GM18861 (cell line): ENCODE results near the gene TNFAIP8L3.

Experiments used
- ATAC-seq: cut with Tn5 transposase; IDR thresholded peaks from one replicate; pipeline ENCODE4 v1.9.1; 2021; ENCODE audit not compliant: unreplicated experiment

The TNFAIP8L3 gene

DNA sequence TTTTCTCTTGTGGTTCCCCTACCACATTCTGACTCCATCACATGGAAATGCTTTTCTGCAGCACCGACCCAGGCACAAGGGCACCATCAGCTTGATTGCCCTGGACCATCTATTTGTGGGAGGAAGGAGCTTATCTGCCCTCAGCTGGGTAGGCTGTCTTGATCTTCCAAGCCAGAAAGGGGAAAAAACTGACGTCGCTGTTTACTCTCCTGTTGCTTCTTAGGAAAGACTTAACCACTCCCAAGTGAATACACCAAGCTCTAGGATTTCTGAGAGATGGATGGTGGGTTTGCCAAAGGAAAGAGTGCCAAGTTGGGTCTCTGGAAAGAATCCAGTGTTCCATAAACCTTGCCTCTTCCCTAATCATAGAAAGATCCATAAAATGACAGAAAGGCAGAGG, 4.0 kb downstream of the TNFAIP8L3 start:
- ATAC-seq, result no peak

DNA sequence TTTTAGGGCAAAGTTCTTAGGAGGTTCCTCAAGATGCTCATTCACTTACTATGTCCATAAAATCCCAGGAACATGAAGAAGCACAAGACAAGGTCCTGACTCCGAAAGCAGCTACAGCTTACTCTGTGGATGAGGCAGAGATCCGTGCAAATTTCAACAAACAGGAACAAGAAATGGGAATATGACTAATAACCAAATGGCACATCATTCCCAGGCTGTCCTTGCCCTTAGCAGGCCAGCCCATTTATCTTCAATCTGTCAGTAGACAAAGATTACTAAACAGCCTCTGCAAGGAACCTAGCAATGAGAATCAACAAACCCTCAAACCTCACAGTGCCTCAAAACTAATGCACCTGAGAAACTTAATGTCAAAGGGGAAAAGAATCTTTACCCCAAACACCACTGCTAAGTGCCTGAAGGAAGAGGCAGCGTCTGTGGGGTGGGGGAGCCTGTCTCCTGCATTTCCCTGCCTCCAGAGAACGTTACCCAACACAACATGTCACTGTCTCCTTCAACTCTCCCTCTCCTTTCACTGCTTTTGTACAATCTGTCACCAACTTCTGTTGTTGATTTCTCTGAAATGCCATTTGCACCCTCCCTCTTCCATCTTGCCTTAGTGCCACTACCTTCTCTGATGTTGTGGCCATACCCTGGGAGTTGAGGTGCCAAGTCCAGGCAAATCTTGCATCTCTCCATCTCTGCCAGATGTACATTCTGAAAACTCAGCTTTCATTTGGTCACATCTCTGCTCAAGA, 4.8 kb downstream of the TNFAIP8L3 start:
- ATAC-seq, result no peak

DNA sequence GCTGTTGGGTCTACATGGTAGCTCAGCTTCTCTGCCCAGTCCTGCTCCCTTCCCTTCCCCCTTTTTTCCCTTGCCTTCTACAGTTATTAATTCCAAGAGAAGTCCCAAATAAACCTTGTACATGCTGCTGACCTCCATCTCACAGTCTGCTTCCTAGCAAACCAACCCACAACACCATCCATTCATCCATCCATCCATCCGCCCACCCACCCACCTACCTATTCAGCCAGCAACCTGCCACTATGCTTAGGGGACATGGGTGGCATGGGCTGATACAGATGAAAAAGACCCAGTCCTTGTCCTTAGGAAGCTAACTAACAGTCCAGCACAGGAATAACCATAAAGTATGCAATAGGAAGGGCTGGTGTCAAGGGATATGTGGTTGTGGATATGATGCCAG, 5.7 kb downstream of the TNFAIP8L3 start:
- no peak for ATAC-seq

DNA sequence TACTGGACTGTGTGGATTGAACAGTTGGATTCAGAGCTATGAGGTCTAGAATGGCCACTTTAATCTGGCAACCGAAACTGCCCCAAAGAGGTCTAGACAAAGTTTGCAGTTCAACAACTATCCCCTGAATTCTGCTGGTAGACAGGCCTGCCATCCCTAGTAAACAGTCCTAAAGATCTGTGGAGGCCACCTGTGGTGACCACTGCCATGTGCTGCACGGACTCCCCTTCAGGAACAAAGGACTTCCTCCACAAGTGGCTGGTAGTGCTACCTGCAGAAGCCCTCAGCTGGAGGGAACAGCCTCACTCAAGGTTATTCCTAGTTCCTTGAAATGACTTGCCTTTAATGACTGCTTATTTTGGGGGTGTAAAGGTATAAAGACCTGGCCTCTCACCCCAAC, 6.1 kb downstream of the TNFAIP8L3 start:
- no peak for ATAC-seq

DNA sequence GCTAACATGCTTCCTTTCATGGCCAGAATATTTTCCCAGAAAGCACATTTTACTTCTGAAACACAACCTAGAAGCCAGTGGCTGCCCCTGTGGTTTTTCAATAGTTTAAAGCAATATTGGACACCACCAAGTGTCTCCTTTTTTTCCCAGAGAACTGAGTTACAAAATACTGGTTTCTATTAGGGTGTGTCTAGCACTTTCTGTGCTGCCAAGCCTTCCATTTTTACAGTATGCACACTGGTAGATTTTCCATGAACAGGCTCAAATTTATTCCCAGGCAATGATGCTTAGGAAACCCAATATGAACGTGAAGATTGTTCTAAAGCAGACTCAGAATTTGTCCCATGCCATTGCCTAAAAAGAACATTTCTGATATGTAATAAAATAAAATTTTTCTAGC, 7.2 kb downstream of the TNFAIP8L3 start:
- ATAC-seq, result no peak

DNA sequence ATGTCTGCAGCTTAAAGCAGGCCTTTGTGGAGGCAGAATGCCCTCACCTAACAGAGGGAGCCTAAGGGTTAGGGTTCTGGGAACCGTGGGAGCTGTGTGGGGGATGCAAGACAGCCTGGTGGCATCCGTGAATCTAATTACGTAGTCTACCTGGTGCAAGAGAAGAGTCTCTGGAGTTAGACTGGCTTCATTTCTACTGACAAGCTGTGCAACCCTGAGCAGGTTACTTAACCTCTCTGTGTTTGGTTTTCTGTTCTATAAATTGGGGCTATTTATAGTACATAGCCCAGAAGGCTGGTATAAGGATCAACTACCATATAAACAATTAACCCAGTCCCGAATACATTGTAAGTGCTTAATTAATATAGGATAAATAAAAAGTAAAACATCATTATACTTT, 8.3 kb downstream of the TNFAIP8L3 start:
- no peak for ATAC-seq

DNA sequence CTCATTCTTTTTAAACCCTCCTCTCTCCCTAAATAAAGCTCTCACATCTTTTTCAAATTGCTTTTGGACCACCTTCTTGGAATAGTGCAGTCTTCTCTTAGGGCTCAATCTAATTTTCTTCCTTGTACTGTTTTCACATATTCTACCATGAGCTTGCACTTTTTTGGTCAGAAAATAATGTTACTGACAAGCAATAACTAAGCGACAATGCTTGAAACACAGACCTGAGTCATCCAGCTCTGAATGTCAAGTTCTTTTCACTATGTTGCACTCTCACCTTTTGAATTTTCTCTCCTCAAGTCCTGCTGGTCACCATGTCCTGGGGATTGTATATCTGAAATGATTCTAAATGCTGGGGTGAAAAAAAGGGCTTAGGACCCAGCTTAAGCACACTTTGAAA, 8.9 kb downstream of the TNFAIP8L3 start:
- no peak for ATAC-seq

DNA sequence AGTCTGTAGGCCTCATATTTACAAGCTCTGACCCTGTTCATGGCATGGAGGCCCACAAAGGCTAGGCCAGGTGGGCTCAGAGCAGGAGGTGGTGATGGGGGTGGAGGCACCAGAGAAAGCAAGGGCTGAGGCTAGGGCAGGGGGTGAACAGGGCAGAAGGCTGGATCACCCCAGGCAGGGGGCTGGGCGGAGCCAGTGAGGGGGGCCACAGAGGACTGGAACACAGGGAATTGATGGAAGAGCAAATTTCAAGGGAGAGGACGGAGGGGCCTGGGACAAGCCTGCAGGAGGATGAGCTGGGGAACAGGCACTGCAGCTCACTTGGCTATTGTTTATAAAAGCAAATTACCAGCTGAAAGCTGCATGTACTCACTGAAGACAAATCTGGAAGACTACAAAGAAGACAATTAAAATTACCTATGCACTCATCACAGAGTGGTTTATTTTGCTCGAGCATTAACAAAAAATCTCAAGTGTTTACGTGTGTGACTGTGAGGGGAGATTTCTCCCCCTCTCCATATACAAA, 11.0 kb downstream of the TNFAIP8L3 start:
- no peak for ATAC-seq

DNA sequence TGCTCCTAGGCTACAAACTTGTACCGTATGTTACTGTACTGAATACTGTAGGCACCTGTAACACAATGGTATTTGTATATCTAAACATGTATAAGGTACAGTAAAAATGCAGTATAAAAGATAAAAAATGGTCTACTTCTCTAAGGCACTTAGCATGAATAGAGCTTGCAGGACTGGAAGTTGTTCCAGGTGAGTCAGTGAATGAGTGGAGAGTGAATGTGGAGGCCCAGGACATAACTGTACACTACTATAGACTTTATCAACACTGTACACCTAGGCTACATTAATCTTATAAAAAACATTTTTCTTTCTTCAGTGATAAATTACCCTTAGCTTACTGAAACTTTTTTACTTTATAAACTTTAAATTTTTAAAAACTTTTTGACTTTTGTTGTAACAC, 12.5 kb downstream of the TNFAIP8L3 start:
- no peak for ATAC-seq

DNA sequence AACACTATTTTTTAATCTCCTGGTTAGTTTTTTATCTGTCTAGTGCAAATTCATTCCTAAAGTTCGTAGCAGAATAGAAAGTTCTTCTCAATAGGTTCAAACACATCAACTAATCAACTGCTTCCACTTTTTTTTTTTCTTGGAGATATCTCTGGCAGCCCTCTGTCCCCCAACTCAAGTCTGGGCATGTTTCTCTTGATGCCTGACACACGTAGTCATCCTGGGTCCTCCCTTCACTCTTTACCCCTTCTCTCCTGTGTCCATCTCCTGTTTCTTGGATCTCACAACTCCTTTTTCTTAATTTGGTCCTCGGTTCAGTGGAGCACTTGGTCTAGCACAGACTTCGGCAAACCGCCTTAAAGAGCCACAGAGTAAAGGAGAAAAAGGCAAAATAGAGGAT, 14.4 kb downstream of the TNFAIP8L3 start:
- no peak for ATAC-seq

DNA sequence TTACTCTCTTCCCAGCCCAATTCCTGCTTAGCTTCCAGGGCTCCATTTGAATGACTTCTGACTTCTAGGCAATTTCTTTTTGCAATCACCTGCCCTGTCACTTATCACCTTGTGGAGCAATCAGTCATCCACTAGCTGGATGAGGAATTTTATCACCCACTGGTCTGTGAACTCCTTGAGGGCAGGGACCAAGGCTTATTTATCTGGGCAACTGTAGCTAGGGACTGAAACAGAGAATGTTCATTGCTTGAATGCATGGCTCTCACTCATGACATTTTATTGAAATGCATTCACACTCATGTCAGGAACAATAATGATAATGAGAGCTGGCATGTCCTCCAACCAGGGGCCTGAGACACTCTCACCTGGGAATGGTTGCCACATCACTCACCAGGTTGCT, 15.5 kb downstream of the TNFAIP8L3 start:
- ATAC-seq, result no peak

DNA sequence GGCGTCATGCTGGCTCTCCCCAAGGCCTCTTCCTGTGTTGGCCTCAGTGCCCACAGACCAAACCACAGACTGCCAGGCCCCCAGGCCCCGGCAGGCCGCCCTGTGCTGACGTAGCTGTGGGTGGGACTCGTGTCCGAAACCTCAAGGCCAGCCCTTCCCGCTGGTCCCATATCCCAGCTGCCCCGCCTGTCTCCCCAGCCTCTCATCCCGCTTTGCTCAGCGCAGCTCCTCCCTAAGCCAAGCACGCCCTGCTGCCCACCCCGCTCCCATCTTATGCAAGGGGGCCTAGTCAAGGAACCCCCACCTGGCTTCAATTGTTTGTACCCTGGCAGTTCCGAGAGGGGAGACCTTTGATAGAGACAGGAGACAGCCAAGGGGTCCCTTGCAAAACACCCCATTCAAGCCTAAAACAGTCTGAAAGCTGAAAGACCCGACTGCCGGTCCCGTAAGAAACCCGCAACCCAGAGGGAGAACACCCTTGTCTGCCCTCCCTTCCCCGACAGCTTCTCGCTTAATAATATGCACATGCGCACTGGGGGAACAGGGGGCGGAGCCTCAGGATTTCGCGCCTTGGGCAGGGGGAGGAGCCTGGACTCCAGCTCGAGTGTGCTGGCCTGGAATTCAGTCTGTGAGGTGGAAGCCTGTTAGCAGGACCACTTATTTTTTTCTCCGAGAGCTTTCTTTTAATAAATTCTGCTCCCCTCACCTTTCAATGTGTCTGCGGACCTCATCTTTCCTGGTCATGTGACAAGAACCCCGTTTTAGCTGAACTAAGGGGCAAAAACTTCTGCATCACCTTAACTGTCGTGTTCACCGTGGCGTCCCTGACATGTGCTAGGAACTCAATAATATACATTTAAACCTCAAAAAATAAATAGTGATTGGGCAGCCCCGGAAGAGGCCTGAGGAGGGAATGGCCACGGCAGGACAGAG, 17.2 kb downstream of the TNFAIP8L3 start:
- no peak for ATAC-seq

DNA sequence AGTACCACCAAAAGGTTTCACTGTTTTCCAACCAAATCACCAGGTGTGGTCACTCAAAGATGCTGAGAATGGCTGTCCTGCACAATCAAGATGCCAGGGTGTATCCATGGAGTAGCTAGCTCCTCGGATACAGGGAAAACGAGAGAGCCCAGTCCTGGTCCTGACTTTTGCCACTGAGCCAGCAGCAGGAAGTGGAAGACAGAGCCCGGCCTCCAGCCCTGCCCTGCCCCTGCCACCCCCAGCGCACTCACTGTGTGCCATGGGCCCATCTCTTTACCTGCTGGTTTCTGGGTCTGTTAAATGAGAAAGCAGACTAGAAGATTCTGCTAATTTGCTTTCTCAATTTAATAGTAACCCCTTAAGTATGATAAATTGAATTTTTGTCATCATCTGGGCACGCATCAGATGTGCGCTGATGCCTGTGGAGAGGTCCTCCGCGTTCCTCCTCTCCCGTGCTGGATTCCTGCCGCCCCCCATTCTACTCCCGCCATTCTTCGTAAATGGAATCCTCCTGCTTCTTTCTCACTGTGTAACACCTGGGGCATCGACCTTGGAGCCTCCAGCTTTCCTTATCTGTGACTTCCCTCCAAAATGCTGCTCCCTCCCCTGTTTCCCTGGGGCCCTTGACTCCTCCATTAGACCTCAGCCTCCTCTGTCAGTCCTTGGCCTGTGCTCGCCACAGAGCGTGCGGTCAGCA, 18.0 kb downstream of the TNFAIP8L3 start:
- ATAC-seq, result no peak

DNA sequence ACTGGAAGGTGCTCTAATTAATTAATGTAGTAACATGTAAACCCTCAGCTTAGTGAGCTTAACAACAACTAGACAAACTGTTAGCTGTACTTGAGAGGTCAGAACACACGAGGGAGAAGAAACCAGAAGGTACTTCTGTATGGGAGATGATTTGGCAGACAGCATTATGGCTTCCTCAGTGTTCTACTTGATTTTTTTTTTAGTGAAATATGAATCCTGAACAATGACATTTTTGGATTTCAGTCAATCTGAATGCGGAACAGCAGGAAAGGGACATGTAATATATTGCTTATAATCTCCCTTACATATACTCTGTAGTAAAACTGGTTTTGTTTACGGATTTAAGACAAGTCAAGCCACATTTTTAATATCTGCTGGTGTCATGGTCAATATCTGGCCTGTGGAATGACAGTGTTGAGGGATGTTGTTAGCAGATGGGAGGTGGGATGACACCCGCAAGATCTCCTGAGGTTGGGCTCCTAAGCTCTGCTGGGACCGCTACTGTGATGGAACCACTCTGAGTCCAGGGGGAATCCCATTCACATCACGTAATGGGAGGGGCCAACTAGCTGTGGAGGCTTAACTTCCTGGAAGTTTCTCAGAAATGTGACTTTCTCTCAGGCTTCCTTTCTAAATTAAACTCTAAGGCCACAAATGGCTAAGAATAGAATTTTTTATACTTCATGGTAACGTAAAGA, 18.7 kb downstream of the TNFAIP8L3 start:
- ATAC-seq, result no peak

DNA sequence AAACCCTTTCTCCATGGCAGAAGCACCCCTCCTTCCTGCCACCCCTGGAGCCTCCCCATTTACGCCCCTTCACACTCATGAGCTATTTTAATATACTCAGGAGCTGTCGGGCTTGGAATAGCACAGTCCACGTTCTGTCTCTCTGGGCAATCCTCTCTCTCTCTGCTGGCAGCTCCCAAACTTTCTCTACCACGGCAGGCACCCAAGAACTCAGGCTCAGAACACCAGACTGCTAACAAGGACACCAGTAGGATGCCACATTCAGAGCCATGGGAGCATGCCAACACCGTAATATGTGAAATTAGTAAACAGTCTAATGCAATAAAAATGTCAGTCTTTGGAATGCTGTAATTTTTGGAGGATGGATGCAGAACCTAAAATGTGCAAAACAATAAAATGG, 19.3 kb downstream of the TNFAIP8L3 start:
- no peak for ATAC-seq

DNA sequence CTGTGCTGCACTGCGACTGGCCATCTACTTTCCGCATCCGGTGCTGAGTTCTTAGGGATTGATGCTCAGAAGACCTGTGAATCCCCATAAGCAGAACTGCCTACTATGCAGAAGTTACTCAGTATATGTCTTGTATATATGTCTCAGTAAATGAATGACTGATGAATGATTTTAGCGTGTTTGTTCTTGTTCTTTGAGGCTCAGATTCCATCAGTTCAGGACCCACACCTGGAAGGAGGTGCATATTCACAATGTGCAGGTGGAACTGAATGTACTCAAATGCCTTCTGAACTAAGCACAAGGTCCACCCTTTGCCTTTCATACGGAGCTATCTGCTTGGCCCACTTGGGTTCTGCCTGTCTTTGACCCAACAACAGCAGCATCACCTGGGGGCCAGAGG, 19.8 kb downstream of the TNFAIP8L3 start:
- ATAC-seq, result no peak

DNA sequence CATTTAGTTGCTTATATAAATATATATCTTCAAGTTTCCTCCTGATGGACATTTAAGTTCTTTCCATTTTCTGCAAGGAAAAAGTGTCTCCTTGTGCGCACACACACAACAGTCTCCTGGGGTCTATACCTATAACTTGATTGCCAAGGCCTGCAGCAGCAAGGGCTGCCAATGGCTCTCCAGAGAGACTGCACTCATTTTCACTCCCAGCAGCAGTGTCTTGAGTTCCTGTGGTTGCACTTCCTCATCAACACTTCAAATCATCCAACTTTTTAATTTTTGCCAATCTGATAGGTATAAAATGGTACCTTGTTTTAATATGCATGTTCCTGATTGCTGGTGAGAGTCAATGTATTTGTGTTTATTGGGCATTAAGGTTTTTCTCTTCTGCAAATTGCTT, 23.1 kb downstream of the TNFAIP8L3 start:
- ATAC-seq, result no peak

DNA sequence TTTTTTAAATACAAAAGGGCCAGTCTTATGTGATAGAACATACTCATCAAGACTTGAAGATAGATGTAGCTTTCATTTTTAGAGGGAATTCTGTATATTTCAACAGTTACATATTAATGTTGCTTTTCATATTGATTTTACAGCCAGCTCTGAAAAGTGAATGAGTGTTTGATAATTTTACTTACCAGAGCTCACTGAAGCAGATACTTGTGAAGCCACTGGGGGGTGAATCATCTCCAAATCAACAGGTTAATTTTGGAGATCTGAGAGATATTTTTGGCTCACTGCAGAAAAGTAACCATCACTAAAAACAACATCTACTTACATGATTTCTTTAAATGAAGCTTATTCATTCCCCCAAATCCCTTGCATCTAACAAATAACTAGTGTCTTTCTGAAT, 24.7 kb downstream of the TNFAIP8L3 start:
- ATAC-seq, result no peak

DNA sequence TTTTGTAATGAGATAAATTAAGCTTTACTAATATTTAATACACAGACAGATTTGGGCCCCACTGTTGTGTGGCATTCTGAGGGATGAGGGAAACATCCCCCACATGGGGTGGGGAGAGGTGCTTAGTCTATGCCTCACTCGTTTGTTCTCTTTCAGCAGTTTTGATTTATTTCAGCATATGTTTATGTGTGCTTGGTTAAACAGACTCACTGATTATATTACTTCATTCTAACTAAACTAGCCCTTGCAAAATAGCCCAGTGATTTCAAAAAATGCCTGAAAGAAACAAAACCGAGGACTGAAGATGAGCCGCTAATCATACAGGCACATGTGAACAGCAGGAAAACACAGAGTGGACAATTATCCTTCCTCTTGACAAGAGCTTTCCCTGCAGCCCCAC, 27.2 kb downstream of the TNFAIP8L3 start:
- ATAC-seq, result no peak

DNA sequence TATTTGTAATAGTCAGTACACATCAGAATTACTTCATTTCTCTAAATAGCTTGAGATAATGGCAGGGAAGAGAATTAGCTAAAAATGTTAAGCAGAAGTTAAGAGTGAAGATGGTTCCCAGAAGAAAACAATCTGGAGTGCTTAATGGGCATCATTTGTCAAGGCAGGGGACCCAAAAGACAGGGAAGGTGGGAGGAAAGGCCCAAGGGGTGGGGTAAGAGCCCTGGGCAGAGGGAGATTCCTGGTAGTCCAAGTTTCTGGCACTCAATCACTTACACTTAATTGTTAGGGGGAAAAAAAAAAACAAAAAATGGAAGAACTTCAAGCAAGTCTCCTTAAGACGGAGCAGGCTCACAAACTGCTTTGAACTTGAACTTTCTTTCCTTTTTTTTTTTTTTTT, 28.9 kb downstream of the TNFAIP8L3 start:
- ATAC-seq, result no peak

DNA sequence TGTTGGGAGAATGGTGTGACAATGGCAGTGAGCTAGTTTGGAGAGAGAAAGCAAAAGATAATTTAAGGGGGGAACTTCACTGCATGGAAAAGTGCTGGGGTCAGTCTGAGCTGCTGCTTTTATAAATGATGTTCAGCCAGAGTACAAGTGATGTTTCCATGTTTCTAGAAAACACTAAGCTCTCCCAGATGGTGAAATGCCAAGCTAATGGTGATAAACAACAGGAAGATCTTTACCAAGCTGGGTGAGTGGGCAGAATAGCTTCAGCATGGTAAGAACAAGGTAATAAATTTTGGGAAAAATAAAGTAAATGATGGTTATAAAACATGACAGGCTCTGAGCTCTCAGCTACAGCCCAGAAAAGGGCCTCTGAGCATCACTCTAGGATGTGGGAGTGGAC, 29.4 kb downstream of the TNFAIP8L3 start:
- no peak for ATAC-seq
